GM21528 (cell line): ENCODE results near the gene ESRRB.

Experiments
- ATAC-seq: cut with Tn5 transposase; IDR thresholded peaks from one replicate; pipeline ENCODE4 v1.9.1; 2021; ENCODE audit warnings: mild to moderate bottlenecking, moderate library complexity; ENCODE audit not compliant: unreplicated experiment, low FRiP score

The ESRRB gene

GRCh38 chr14:76439237-76439775 lies 63.4 kb downstream of the ESRRB start:
- ATAC-seq, result no peak

- ATAC-seq, result no peak
These were observed 70.5 kb downstream of the ESRRB start for GRCh38 chr14:76446486-76446885.

GRCh38 chr14:76446921-76447320 lies 71.0 kb downstream of the ESRRB start:
- ATAC-seq, result no peak

GRCh38 chr14:76450476-76450875 lies 74.5 kb downstream of the ESRRB start:
- ATAC-seq, result no peak

- ATAC-seq, result no peak
These were observed 80.3 kb downstream of the ESRRB start for GRCh38 chr14:76456200-76456599.

GRCh38 chr14:76456891-76457586 lies 81.1 kb downstream of the ESRRB start:
- ATAC-seq, result no peak

- no peak for ATAC-seq
These were observed 81.9 kb downstream of the ESRRB start for GRCh38 chr14:76457841-76458240.

GRCh38 chr14:76461886-76462285 lies 85.9 kb downstream of the ESRRB start:
- ATAC-seq, result no peak

- no peak for ATAC-seq
These were observed 86.4 kb downstream of the ESRRB start for GRCh38 chr14:76462330-76462729.

GRCh38 chr14:76463105-76463504 lies 87.2 kb downstream of the ESRRB start:
- no peak for ATAC-seq

GRCh38 chr14:76464856-76465255 lies 88.9 kb downstream of the ESRRB start:
- ATAC-seq, result no peak

- ATAC-seq, result no peak
These were observed 89.7 kb downstream of the ESRRB start for GRCh38 chr14:76465664-76466063.

- ATAC-seq, result no peak
These were observed 91.8 kb downstream of the ESRRB start for GRCh38 chr14:76467711-76468155.

GRCh38 chr14:76472199-76472723 lies 96.3 kb downstream of the ESRRB start:
- ATAC-seq, result no peak

- no peak for ATAC-seq
These were observed 97.7 kb downstream of the ESRRB start for GRCh38 chr14:76473481-76474263.

- no peak for ATAC-seq
These were observed 104.5 kb downstream of the ESRRB start for GRCh38 chr14:76480426-76480825.

GRCh38 chr14:76484355-76484754 lies 108.4 kb downstream of the ESRRB start:
- ATAC-seq, result no peak

GRCh38 chr14:76486251-76486743 lies 110.4 kb downstream of the ESRRB start:
- ATAC-seq, result no peak

GRCh38 chr14:76488551-76488950 lies 112.6 kb downstream of the ESRRB start:
- no peak for ATAC-seq

GRCh38 chr14:76489667-76490066 lies 113.7 kb downstream of the ESRRB start:
- ATAC-seq, result no peak

- ATAC-seq, result no peak
These were observed 114.2 kb downstream of the ESRRB start for GRCh38 chr14:76490111-76490510.
